H1 (cell line): ENCODE results near the gene CCDC40. TPM values are rescaled to one million over a fixed set of nuclear protein-coding genes. Genes with fewer than 3 reads are reported as not detected.

Experiments used
- CTCF ChIA-PET: fragments of 300-600 bp; sonication (Branson Sonifier 250); formaldehyde crosslinking; loops from one replicate; lab custom pipeline; 2021; ENCODE audit not compliant: partially characterized antibody; lab: Charles Lee
- POLR2A ChIA-PET: fragments of 300-600 bp; sonication (Branson Sonifier 250); formaldehyde crosslinking; loops from one replicate; lab custom pipeline; 2021; ENCODE audit warnings: inconsistent platforms; ENCODE audit not compliant: partially characterized antibody; lab: Charles Lee
- DNase-seq, 2 experiments: peaks; one replicate each; pipeline versions ENCODE4 v3.0.0 to v3.0.0-alpha.2; 2010 to 2022; ENCODE audit warnings: low spot score in 2 of 2, low read depth in 1 of 2, mixed read lengths in 1 of 2
- FAIRE-seq: peaks from 2 replicates; lab custom pipeline; 2011; peaks lifted over from hg19 to GRCh38; lab: Jason Lieb, UNC
- H2AFZ ChIP-seq: 2 replicates; pipeline ENCODE4 v1.8.1; 2012; ENCODE audit warnings: low read length, inconsistent platforms
- H2AK5ac ChIP-seq: 2 replicates; pipeline ENCODE4 v1.6.1; 2013; ENCODE audit warnings: low read depth, low read length
- H2BK120ac ChIP-seq: replicated peaks from 2 replicates; pipeline ENCODE3; 2013; ENCODE audit warnings: low read depth, low read length, inconsistent platforms
- H2BK12ac ChIP-seq: 2 replicates; pipeline ENCODE4 v1.6.1; 2013; ENCODE audit warnings: low read depth, low read length
- H2BK15ac ChIP-seq: 2 replicates; pipeline ENCODE4 v1.6.1; 2013; ENCODE audit warnings: low read length
- H2BK20ac ChIP-seq: 2 replicates; pipeline ENCODE4 v1.6.1; 2013; ENCODE audit warnings: low read length
- H2BK5ac ChIP-seq: 2 replicates; pipeline ENCODE4 v1.6.1; 2013; ENCODE audit warnings: low read depth, low read length
- H3K14ac ChIP-seq: 2 replicates; pipeline ENCODE4 v1.6.1; 2013; ENCODE audit warnings: inconsistent platforms; ENCODE audit not compliant: insufficient read length
- H3K18ac ChIP-seq: 2 replicates; pipeline ENCODE4 v1.6.1; 2013; ENCODE audit warnings: low read length; ENCODE audit errors: extremely low read depth
- H3K23ac ChIP-seq: 2 replicates; pipeline ENCODE4 v1.6.1; 2013; ENCODE audit warnings: inconsistent platforms; ENCODE audit not compliant: insufficient read length
- H3K23me2 ChIP-seq: 2 replicates; pipeline ENCODE4 v1.6.1; 2013; ENCODE audit warnings: low read depth, low read length
- H3K27ac ChIP-seq: 2 replicates; pipeline ENCODE4 v1.6.1; 2011; ENCODE audit warnings: low read depth, low read length, inconsistent platforms
- H3K27me3 ChIP-seq, 4 experiments: replicated peaks in 1 of 4; 1 replicate in 1 of 4; 2 replicates in 3 of 4; pipeline versions ENCODE4 v1.6.1 to v1.8.1; 2011 to 2013; ENCODE audit warnings: low read length in 3 of 4, mild to moderate bottlenecking in 3 of 4, inconsistent platforms in 2 of 4, mixed read lengths in 2 of 4, moderate library complexity in 1 of 4; ENCODE audit not compliant: control insufficient read depth in 3 of 4, insufficient read depth in 3 of 4; ENCODE audit errors: extremely low read depth in 1 of 4
- H3K36me3 ChIP-seq, 4 experiments: 2 replicates each; pipeline versions ENCODE4 v1.6.1 to v1.8.1; 2011 to 2013; ENCODE audit warnings: mild to moderate bottlenecking in 4 of 4, low read length in 3 of 4, moderate library complexity in 2 of 4, control low read depth in 1 of 4, inconsistent platforms in 1 of 4; ENCODE audit not compliant: insufficient read depth in 4 of 4, control insufficient read depth in 2 of 4
- H3K4ac ChIP-seq: replicated peaks from 2 replicates; pipeline ENCODE3; 2013; ENCODE audit warnings: low read length, low read depth, mixed read lengths, inconsistent platforms; ENCODE audit not compliant: insufficient read length
- H3K4me1 ChIP-seq, 4 experiments: replicated peaks in 1 of 4; 1 replicate in 1 of 4; 2 replicates in 3 of 4; pipeline versions ENCODE4 v1.6.1 to v1.8.1; 2011 to 2013; ENCODE audit warnings: low read length in 3 of 4, inconsistent platforms in 2 of 4, mixed read lengths in 1 of 4; ENCODE audit not compliant: insufficient read depth in 4 of 4, control insufficient read depth in 3 of 4
- H3K4me2 ChIP-seq, 2 experiments: 2 replicates each; pipeline versions ENCODE4 v1.6.1 to v1.8.1; 2011 to 2013; ENCODE audit warnings: low read depth in 2 of 2, low read length in 2 of 2, control low read depth in 1 of 2, inconsistent platforms in 1 of 2, mild to moderate bottlenecking in 1 of 2; ENCODE audit not compliant: insufficient read depth in 1 of 2
- H3K4me3 ChIP-seq, 4 experiments: fragments of 200-600, 300-600 bp in 1 of 4; sonication (generic), shearing (Covaris generic), sonication (Bioruptor Twin) in 1 of 4; 2 replicates each; pipeline versions ENCODE4 v1.5.1 to v1.8.1; 2011 to 2016; ENCODE audit warnings: low read length in 4 of 4, low read depth in 3 of 4, control low read depth in 2 of 4, inconsistent platforms in 2 of 4, mild to moderate bottlenecking in 2 of 4, mixed read lengths in 1 of 4, moderate library complexity in 1 of 4; ENCODE audit not compliant: insufficient read depth in 2 of 4; ENCODE audit errors: extremely low read depth in 1 of 4
- H3K56ac ChIP-seq: replicated peaks from 2 replicates; pipeline ENCODE3; 2013; ENCODE audit warnings: low read depth, mild to moderate bottlenecking, mixed read lengths, low read length, inconsistent platforms; ENCODE audit not compliant: insufficient read length
- H3K79me1 ChIP-seq: 2 replicates; pipeline ENCODE4 v1.6.1; 2013; ENCODE audit warnings: low read depth, low read length, control low read depth
- H3K79me2 ChIP-seq, 2 experiments: 2 replicates each; pipeline versions ENCODE4 v1.6.1 to v1.8.1; 2012 to 2013; ENCODE audit warnings: low read length in 2 of 2, mild to moderate bottlenecking in 2 of 2, inconsistent platforms in 1 of 2; ENCODE audit not compliant: insufficient read depth in 2 of 2, control insufficient read depth in 1 of 2
- H3K9ac ChIP-seq, 4 experiments: replicated peaks in 1 of 4; 1 replicate in 1 of 4; 2 replicates in 3 of 4; pipeline versions ENCODE4 v1.6.1 to v1.8.1; 2011 to 2013; ENCODE audit warnings: low read depth in 3 of 4, low read length in 3 of 4, control low read depth in 2 of 4, mild to moderate bottlenecking in 2 of 4, moderate library complexity in 2 of 4, inconsistent platforms in 1 of 4; ENCODE audit errors: extremely low read depth in 1 of 4
- H3K9me3 ChIP-seq, 2 experiments: 2 replicates each; pipeline versions ENCODE4 v1.6.1 to v1.8.1; 2012 to 2013; ENCODE audit warnings: mild to moderate bottlenecking in 2 of 2, moderate library complexity in 2 of 2, control low read depth in 1 of 2, inconsistent platforms in 1 of 2, low read depth in 1 of 2, low read length in 1 of 2, mixed read lengths in 1 of 2; ENCODE audit not compliant: insufficient read depth in 2 of 2
- H4K20me1 ChIP-seq, 2 experiments: replicated peaks in 1 of 2; 2 replicates each; pipeline versions ENCODE3 to v1.8.1; 2011 to 2013; ENCODE audit warnings: inconsistent platforms in 2 of 2, low read length in 2 of 2, mild to moderate bottlenecking in 1 of 2; ENCODE audit not compliant: insufficient read depth in 2 of 2, control insufficient read depth in 1 of 2
- H4K5ac ChIP-seq: 2 replicates; pipeline ENCODE4 v1.6.1; 2013; ENCODE audit warnings: low read length, low read depth, mixed read lengths, inconsistent platforms; ENCODE audit not compliant: insufficient read length
- H4K8ac ChIP-seq: 2 replicates; pipeline ENCODE4 v1.8.0; 2013; ENCODE audit warnings: mild to moderate bottlenecking, moderate library complexity, low read length, inconsistent platforms; ENCODE audit not compliant: insufficient read depth; ENCODE audit errors: extremely low read depth
- H4K91ac ChIP-seq: replicated peaks from 2 replicates; pipeline ENCODE3; 2013; ENCODE audit warnings: low read length, mixed read lengths, inconsistent platforms; ENCODE audit not compliant: insufficient read length
- ASH2L ChIP-seq: fragments of 200-600, 300-600 bp; sonication (generic); IDR thresholded peaks from one replicate; pipeline ENCODE4 v1.7.1; 2017; ENCODE audit warnings: low read length
- CHD2 ChIP-seq: IDR thresholded peaks from 2 replicates; pipeline ENCODE4 v1.6.1; 2012; ENCODE audit warnings: low read length, improper control_type of control experiment
- EGR1 ChIP-seq: IDR thresholded peaks from 2 replicates; pipeline ENCODE4 v1.6.1; 2011; ENCODE audit warnings: low read depth, low read length, borderline replicate concordance
- FOSL1 ChIP-seq: IDR thresholded peaks from 2 replicates; pipeline ENCODE4 v1.6.1; 2011; ENCODE audit warnings: mild to moderate bottlenecking, low read depth, low read length, moderate library complexity; ENCODE audit not compliant: insufficient read depth
- HDAC2 ChIP-seq, 2 experiments: fragments of 300-600 bp in 1 of 2; sonication (generic) in 1 of 2; IDR thresholded peaks; 2 replicates each; pipeline ENCODE4 v1.6.1; 2011 to 2012; ENCODE audit warnings: low read depth in 2 of 2, low read length in 2 of 2, mild to moderate bottlenecking in 2 of 2, moderate library complexity in 2 of 2, borderline replicate concordance in 1 of 2, inconsistent platforms in 1 of 2
- RXRA ChIP-seq: IDR thresholded peaks from 2 replicates; pipeline ENCODE4 v1.6.1; 2011; ENCODE audit warnings: low read depth, mild to moderate bottlenecking, low read length, moderate library complexity; ENCODE audit not compliant: insufficient read depth
- WGBS, 2 experiments: shearing (Covaris generic) in 1 of 2; methylation state at CpG; one replicate each; pipeline versions ENCODE4 v1.1.6 to v1.1.7; 2013 to 2015; ENCODE audit warnings: low lambda C conversion rate in 2 of 2, mixed read lengths in 2 of 2, inconsistent platforms in 1 of 2, low coverage in 1 of 2, missing lambda C conversion rate in 1 of 2; ENCODE audit not compliant: insufficient replicate concordance in 2 of 2, insufficient coverage in 1 of 2, insufficient read length in 1 of 2; ENCODE audit errors: extremely low coverage in 1 of 2, missing lambda C conversion rate in 1 of 2; 5-methylcytosine and 5-hydroxymethylcytosine counted together
- polyA plus RNA-seq, 7 experiments: library from polyadenylated mRNA; depleted of rRNA in 3 of 7; stranded (reverse) in 5 of 7; unstranded in 2 of 7; fragments of >200 nt in 5 of 7; fragments of 200-250 nt in 2 of 7; gene quantifications; 1 replicate in 5 of 7; 2 replicates in 1 of 7; 4 replicates in 1 of 7; pipeline versions ENCODE4 v1.2.1 to v1.2.3, GENCODE V29; 2011 to 2013; ENCODE audit warnings: missing spikeins in 2 of 7, mixed read lengths in 2 of 7
- total RNA-seq: library from RNA; stranded (reverse); fragmentation: NEBNext Ultra II Directional; extraction: Animal tissue kit (Norgen Biotek cat#: 25700); gene quantifications from 2 replicates; pipeline ENCODE4 v1.2.1, GENCODE V29; 2021
- TF ChIP-seq, protein P1 (sequence below): IDR thresholded peaks from 2 replicates; pipeline ENCODE4 v1.6.1; 2012; ENCODE audit warnings: inconsistent platforms

Gene CCDC40
- total and polyA plus RNA-seq, 2 of the 8 experiments (the other 6 are each of a cell fraction or from before 2014, with no cell fraction given) = 4.1 to 11.5 TPM

DNA sequence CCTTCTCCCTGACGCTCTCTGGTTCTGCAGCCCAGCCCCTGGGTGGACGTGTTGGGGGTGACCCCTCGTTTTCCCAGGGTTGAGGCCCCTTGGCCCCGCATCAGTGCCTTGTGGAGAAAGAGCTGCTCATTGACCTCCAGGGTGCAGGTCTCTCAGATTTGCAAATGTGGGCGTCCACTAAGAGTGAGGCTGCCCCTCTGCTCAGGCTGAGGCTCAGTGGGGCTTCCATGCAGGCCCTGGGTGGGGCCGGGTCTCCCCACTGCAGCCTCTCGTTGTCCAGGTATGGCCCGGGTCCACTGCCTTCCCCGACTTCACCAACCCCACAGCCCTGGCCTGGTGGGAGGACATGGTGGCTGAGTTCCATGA is 74.0 kb downstream of the CCDC40 start:
- Histone ChIP-seq H2BK12ac (no peak overlapping the region), H3K4ac (no peak overlapping the region), H3K18ac (no peak overlapping the region)
- TF ChIP-seq EGR1 = no peak
- TF ChIP-seq, protein P1, sequence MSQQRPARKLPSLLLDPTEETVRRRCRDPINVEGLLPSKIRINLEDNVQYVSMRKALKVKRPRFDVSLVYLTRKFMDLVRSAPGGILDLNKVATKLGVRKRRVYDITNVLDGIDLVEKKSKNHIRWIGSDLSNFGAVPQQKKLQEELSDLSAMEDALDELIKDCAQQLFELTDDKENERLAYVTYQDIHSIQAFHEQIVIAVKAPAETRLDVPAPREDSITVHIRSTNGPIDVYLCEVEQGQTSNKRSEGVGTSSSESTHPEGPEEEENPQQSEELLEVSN = no peak
- no peak for TF ChIP-seq HDAC2 (IDR thresholded peaks at IDR 0.05; ENCODE audit: borderline replicate concordance in 1 of 2, low read depth in 2 of 2, low read length in 2 of 2)
- no peak for TF ChIP-seq ASH2L
- no peak for TF ChIP-seq FOSL1
- no peak for TF ChIP-seq CHD2
- TF ChIP-seq RXRA = no peak
- TF ChIP-seq, all 59 proteins: peak for 0
- ChIA-PET CTCF (interaction anchor here (1.2 to 2.7 kb wide), 3 partner anchors 9 to 23 kb away, joined by 3 to 12 read pairs (median 6); partner anchors contain the start of gene GAA), POLR2A (interaction anchor here (1.5 to 3.6 kb wide), 3 partner anchors 9 to 37 kb away, joined by 3 to 20 read pairs (median 4); partner anchors contain the start of gene GAA)
- Histone ChIP-seq H4K91ac (no peak overlapping the region), H3K36me3 (no peaks in the 10 kb centered on the region), H3K27ac (no peak overlapping the region), H4K20me1 (no peaks in the 10 kb centered on the region), H3K23ac (no peak overlapping the region), H4K5ac (no peak overlapping the region), H3K9me3 (no peaks in the 10 kb centered on the region), H2BK20ac (no peak overlapping the region), H3K23me2 (no peaks in the 10 kb centered on the region), H3K14ac (no peak overlapping the region), H2AK5ac (no peak overlapping the region), H3K27me3 (no peaks in the 10 kb centered on the region), H3K4me1 (peaks cover 0 to 11% (median 8%) of the 10 kb centered on the region in 4 experiments; a peak in 4 of 7 replicates), H3K56ac (no peak overlapping the region), H3K9ac (no peak overlapping the region), H2AFZ (no peak overlapping the region), H3K4me2 (no peak overlapping the region), H2BK15ac (no peak overlapping the region), H3K79me1 (0 out of 2 replicates have a peak, but pooled peaks cover 2% of the 10 kb centered on the region), H2BK120ac (no peak overlapping the region), H3K4me3 (no peak overlapping the region), H4K8ac (no peak overlapping the region; the same call in none of the 2 replicates), H2BK5ac (no peak overlapping the region), H3K79me2 (no peaks in the 10 kb centered on the region)
- WGBS, 2 experiments = 79% methylated on average over 7 of the region's 9 CpGs; no CpG with 5 or more reads in 1 of the 2 experiments
- FAIRE-seq (no peak), DNase-seq (no peak)
